SK-N-SH (cell line): ENCODE data around the gene SHROOM4. TPM values are rescaled to one million over a fixed set of nuclear protein-coding genes. Genes with fewer than 3 reads are reported as not detected.

Source experiments
- CTCF ChIA-PET: fragments of 300-600, 350-600 bp; formaldehyde crosslinking; extraction: SDS; loops from one replicate; lab custom pipeline; 2021; lab: Yijun Ruan, JAX
- POLR2A ChIA-PET: fragments of 350-600 bp; sonication (Branson Sonifier 250); formaldehyde crosslinking; extraction: SDS; loops from one replicate; lab custom pipeline; 2020; ENCODE audit warnings: antibody characterized with exemption, inconsistent platforms; lab: Yijun Ruan, JAX
- DNase-seq: peaks from one replicate; pipeline ENCODE4 v3.0.0; 2012
- H2AFZ ChIP-seq: fragments of 200-600 bp; sonication (generic); 2 replicates; pipeline ENCODE4 v1.8.1; 2016; ENCODE audit warnings: antibody characterized with exemption, mild to moderate bottlenecking, low read depth
- H3F3A ChIP-seq: fragments of 200-600 bp; sonication (generic); replicated peaks from 2 replicates; pipeline ENCODE3; 2016; ENCODE audit warnings: antibody characterized with exemption, mild to moderate bottlenecking; ENCODE audit not compliant: insufficient read depth
- H3K27ac ChIP-seq, 2 experiments: fragments of 200-500 bp in 1 of 2; fragments of 200-600 bp in 1 of 2; sonication (Bioruptor generic) in 1 of 2; sonication (generic), shearing (Covaris generic) in 1 of 2; 2 replicates each; pipeline versions ENCODE4 v1.5.1 to v1.6.1; 2014 to 2016; ENCODE audit warnings: low read depth in 2 of 2, inconsistent platforms in 1 of 2, low read length in 1 of 2, mild to moderate bottlenecking in 1 of 2, mixed read lengths in 1 of 2
- H3K27me3 ChIP-seq: fragments of 200-600 bp; sonication (generic), shearing (Covaris generic); 2 replicates; pipeline ENCODE4 v1.6.1; 2016; ENCODE audit warnings: mixed run types; ENCODE audit not compliant: insufficient read depth
- H3K36me3 ChIP-seq, 2 experiments: fragments of 200-500 bp in 1 of 2; fragments of 200-600 bp in 1 of 2; sonication (Bioruptor generic) in 1 of 2; sonication (generic) in 1 of 2; replicated peaks in 1 of 2; 2 replicates each; pipeline versions ENCODE3 to v1.5.1; 2014 to 2016; ENCODE audit warnings: low read length in 1 of 2, mild to moderate bottlenecking in 1 of 2; ENCODE audit not compliant: insufficient read depth in 2 of 2, control insufficient read depth in 1 of 2
- H3K4me1 ChIP-seq, 2 experiments: fragments of 200-500 bp in 1 of 2; fragments of 200-600 bp in 1 of 2; sonication (Bioruptor generic) in 1 of 2; sonication (generic), shearing (Covaris generic) in 1 of 2; 2 replicates each; pipeline versions ENCODE4 v1.5.1 to v1.6.1; 2014 to 2016; ENCODE audit warnings: low read depth in 1 of 2, low read length in 1 of 2, mixed run types in 1 of 2; ENCODE audit not compliant: insufficient read depth in 2 of 2, control insufficient read depth in 1 of 2
- H3K4me2 ChIP-seq: fragments of 200-600 bp; sonication (generic), shearing (Covaris generic); 2 replicates; pipeline ENCODE4 v1.6.1; 2017; ENCODE audit warnings: mixed run types
- H3K4me3 ChIP-seq, 2 experiments: fragments of 200-500 bp in 1 of 2; fragments of 200-600 bp in 1 of 2; sonication (Bioruptor generic) in 1 of 2; sonication (generic), shearing (Covaris generic) in 1 of 2; 2 replicates each; pipeline versions ENCODE4 v1.5.1 to v1.8.1; 2014 to 2016; ENCODE audit warnings: low read depth in 2 of 2, inconsistent platforms in 1 of 2, low read length in 1 of 2, mild to moderate bottlenecking in 1 of 2, mixed read lengths in 1 of 2, moderate library complexity in 1 of 2
- H3K79me2 ChIP-seq: fragments of 200-600 bp; sonication (generic); 2 replicates; pipeline ENCODE4 v1.8.1; 2017; ENCODE audit warnings: mild to moderate bottlenecking; ENCODE audit not compliant: insufficient read depth
- H3K9ac ChIP-seq: fragments of 200-600 bp; sonication (generic); 2 replicates; pipeline ENCODE4 v1.6.1; 2017; ENCODE audit warnings: mixed run types
- H3K9me2 ChIP-seq: fragments of 200-600 bp; sonication (generic); 2 replicates; pipeline ENCODE4 v1.6.1; 2017; ENCODE audit warnings: mixed run types
- H3K9me3 ChIP-seq: fragments of 200-600 bp; sonication (generic); 2 replicates; pipeline ENCODE4 v1.6.1; 2017; ENCODE audit warnings: mixed run types, mild to moderate bottlenecking, moderate library complexity
- H4K20me1 ChIP-seq: fragments of 200-600 bp; sonication (generic); 2 replicates; pipeline ENCODE4 v1.6.1; 2017; ENCODE audit warnings: mild to moderate bottlenecking, mixed run types; ENCODE audit not compliant: insufficient read depth
- CHD2 ChIP-seq: fragments of 150-350 bp; IDR thresholded peaks from 2 replicates; pipeline ENCODE4 v1.6.1; 2018; ENCODE audit warnings: low read length; ENCODE audit not compliant: partially characterized antibody
- EP300 ChIP-seq, 2 experiments: IDR thresholded peaks; 2 replicates each; pipeline versions ENCODE4 v1.4.0 to v1.6.1; 2012; ENCODE audit warnings: borderline replicate concordance in 1 of 2, low read depth in 1 of 2, low read length in 1 of 2
- FOSL2 ChIP-seq: IDR thresholded peaks from 2 replicates; pipeline ENCODE4 v1.4.0; 2012; ENCODE audit warnings: low read depth, mild to moderate bottlenecking, moderate library complexity, borderline replicate concordance
- FOXM1 ChIP-seq: IDR thresholded peaks from 2 replicates; pipeline ENCODE4 v1.4.0; 2012; ENCODE audit warnings: low read depth, mild to moderate bottlenecking
- GATA2 ChIP-seq: sonication (generic); formaldehyde crosslinking; IDR thresholded peaks from 2 replicates; pipeline ENCODE4 v1.5.0; 2020; ENCODE audit warnings: mild to moderate bottlenecking, missing genetic modification reagents
- JUND ChIP-seq: IDR thresholded peaks from 2 replicates; pipeline ENCODE4 v1.4.0; 2012
- RCOR1 ChIP-seq: fragments of 150-350 bp; IDR thresholded peaks from 2 replicates; pipeline ENCODE4 v1.6.1; 2017; ENCODE audit warnings: antibody characterized with exemption, low read length
- SIN3A ChIP-seq: IDR thresholded peaks from 2 replicates; pipeline ENCODE4 v1.6.1; 2012; ENCODE audit warnings: low read depth, mild to moderate bottlenecking, low read length, moderate library complexity, borderline replicate concordance
- WGBS: methylation state at CpG from one replicate; pipeline ENCODE4 v1.1.6; 2017; ENCODE audit warnings: low lambda C conversion rate; 5-methylcytosine and 5-hydroxymethylcytosine counted together
- polyA plus RNA-seq, 3 experiments: library from polyadenylated mRNA; depleted of rRNA; stranded (reverse); fragments of >200 nt; gene quantifications; 2 replicates each; pipeline ENCODE4 v1.2.3, GENCODE V29; 2012
- TF ChIP-seq, protein P1 (sequence below): IDR thresholded peaks from 2 replicates; pipeline ENCODE4 v1.4.0; 2012; ENCODE audit warnings: low read depth, borderline replicate concordance
- TF ChIP-seq, protein P2 (sequence below): IDR thresholded peaks from 2 replicates; pipeline ENCODE4 v1.4.0; 2012; ENCODE audit warnings: low read depth, borderline replicate concordance

The SHROOM4 gene
- polyA plus RNA-seq, 1 of the 3 experiments (the other 2 are of a cell fraction), result 0.31 TPM

DNA sequence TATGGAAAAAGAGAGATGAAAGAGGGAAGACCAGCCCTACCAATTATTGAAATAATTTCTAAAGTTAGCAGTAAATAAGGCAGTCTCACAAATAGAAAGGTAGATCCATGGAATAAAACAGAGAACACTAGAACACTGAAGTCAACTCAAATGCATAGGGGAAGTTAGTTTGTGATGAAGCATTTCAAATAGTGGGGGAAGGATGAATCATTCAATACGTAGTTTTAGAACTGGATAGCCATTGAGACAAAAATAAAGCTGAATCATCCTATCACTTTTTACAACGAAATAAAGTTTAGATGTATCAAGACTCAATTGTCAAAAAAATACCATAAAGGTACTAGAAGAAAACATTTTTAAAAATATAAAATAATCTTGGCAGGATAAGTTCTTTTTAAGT, 200.1 kb downstream of the SHROOM4 start:
- CTCF ChIA-PET, result no interaction called here
- no peak for DNase-seq

DNA sequence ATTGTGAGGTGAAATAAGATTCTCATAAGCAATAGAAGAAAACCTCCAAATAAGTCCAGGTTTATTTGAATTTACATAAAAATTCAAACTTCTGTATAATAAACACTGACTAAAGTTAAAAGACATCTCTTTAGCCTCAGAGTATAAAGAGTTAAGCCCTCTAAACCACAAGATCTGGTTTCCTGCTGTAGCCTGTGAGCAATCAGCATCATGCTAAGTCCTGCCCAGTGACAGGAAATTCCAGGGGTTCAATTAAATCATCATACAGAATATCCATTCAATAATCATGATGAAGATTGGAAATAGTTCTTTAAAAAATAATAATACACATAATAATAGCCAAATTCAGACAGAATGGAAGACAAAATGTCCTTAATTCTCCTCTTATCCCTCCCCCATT, 204.2 kb downstream of the SHROOM4 start:
- Histone ChIP-seq H3K4me1 (no peaks in the 10 kb centered on the region), H3K36me3 (no peaks in the 10 kb centered on the region), H3K27me3 (no peaks in the 10 kb centered on the region), H3K9ac (no peak overlapping the region), H3K27ac (no peak overlapping the region), H3K4me3 (no peak overlapping the region), H2AFZ (no peak overlapping the region), H3K9me3 (no peaks in the 10 kb centered on the region), H3K79me2 (no peaks in the 10 kb centered on the region), H3F3A (no peaks in the 10 kb centered on the region), H3K4me2 (no peak overlapping the region), H3K9me2 (no peaks in the 10 kb centered on the region), H4K20me1 (no peaks in the 10 kb centered on the region)
- TF ChIP-seq EP300 (IDR thresholded peaks at IDR 0.05; ENCODE audit: borderline replicate concordance in 1 of 2, low read depth in 1 of 2, low read length in 1 of 2) (no peak), GATA2 (no peak)
- no peak for DNase-seq
- ChIA-PET POLR2A (no interaction called here), CTCF (no interaction called here)

More for the DNA sequence above, 200.1 kb downstream of the SHROOM4 start:
- Histone ChIP-seq H3F3A (no peaks in the 10 kb centered on the region), H3K27ac (no peak overlapping the region), H3K79me2 (no peaks in the 10 kb centered on the region), H2AFZ (no peak overlapping the region), H3K4me3 (no peak overlapping the region), H3K4me2 (no peak overlapping the region), H4K20me1 (no peaks in the 10 kb centered on the region), H3K27me3 (no peaks in the 10 kb centered on the region), H3K4me1 (peaks cover 0 to 4% of the 10 kb centered on the region in 2 experiments; a peak in 1 of 4 replicates), H3K9ac (no peak overlapping the region), H3K9me2 (no peaks in the 10 kb centered on the region), H3K9me3 (no peaks in the 10 kb centered on the region), H3K36me3 (no peaks in the 10 kb centered on the region)
- WGBS, result 10% methylated on average over 2 of the region's 2 CpGs
- POLR2A ChIA-PET, result no interaction called here
- TF ChIP-seq FOXM1, result no peak
- no peak for TF ChIP-seq EP300 (IDR thresholded peaks at IDR 0.05; ENCODE audit: borderline replicate concordance in 1 of 2, low read depth in 1 of 2, low read length in 1 of 2)
- TF ChIP-seq SIN3A, result no peak
- no peak for TF ChIP-seq RCOR1
- no peak for TF ChIP-seq JUND
- TF ChIP-seq, protein P1, sequence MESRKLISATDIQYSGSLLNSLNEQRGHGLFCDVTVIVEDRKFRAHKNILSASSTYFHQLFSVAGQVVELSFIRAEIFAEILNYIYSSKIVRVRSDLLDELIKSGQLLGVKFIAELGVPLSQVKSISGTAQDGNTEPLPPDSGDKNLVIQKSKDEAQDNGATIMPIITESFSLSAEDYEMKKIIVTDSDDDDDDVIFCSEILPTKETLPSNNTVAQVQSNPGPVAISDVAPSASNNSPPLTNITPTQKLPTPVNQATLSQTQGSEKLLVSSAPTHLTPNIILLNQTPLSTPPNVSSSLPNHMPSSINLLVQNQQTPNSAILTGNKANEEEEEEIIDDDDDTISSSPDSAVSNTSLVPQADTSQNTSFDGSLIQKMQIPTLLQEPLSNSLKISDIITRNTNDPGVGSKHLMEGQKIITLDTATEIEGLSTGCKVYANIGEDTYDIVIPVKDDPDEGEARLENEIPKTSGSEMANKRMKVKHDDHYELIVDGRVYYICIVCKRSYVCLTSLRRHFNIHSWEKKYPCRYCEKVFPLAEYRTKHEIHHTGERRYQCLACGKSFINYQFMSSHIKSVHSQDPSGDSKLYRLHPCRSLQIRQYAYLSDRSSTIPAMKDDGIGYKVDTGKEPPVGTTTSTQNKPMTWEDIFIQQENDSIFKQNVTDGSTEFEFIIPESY, result no peak
- TF ChIP-seq, protein P2, sequence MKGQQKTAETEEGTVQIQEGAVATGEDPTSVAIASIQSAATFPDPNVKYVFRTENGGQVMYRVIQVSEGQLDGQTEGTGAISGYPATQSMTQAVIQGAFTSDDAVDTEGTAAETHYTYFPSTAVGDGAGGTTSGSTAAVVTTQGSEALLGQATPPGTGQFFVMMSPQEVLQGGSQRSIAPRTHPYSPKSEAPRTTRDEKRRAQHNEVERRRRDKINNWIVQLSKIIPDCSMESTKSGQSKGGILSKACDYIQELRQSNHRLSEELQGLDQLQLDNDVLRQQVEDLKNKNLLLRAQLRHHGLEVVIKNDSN, result no peak

DNA sequence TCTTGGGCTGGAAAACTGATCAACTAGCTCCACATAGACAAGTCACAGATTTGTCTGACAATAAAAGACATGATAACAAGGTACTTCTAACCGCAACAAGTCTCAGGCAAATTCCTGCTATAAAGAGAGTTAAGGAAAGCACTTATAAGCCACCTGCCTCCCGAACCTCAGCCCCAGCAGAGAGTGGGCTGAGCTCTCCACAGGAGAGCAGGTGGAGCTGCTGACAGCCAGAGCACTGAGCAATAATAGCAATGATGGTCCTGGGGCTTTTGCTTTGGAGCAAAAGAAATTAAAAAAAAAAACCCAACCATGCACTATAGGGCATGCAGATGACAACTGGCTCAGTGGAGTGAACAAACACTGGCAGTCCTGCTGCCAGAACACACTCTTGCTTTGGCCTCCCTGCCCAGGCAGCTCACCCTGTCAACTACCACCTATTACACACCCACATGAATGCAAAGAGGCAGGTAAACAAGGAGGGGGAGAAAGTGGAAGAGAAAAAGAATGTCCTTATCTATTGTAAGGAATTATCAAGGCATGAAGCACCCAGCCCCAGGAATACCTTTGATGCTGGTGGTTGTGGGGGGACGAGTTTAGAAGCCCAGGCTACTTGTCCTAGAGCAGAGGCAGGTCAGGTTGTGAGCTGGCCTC, 207.6 kb downstream of the SHROOM4 start:
- no peaks in the 10 kb centered on the region for H3K36me3 ChIP-seq
- DNase-seq, result no peak
- H3F3A ChIP-seq, result no peaks in the 10 kb centered on the region
- 13% methylated on average over 3 of the region's 3 CpGs for WGBS
- H3K4me2 ChIP-seq, result no peak overlapping the region
- no peak overlapping the region for H3K27ac ChIP-seq
- no peak overlapping the region for H2AFZ ChIP-seq
- H3K9ac ChIP-seq, result no peak overlapping the region
- H3K9me2 ChIP-seq, result no peaks in the 10 kb centered on the region
- no peaks in the 10 kb centered on the region for H3K27me3 ChIP-seq
- TF ChIP-seq SIN3A, result no peak
- no peak for TF ChIP-seq FOSL2
- TF ChIP-seq CHD2, result no peak
- no peaks in the 10 kb centered on the region for H3K4me1 ChIP-seq
- POLR2A ChIA-PET, result no interaction called here
- no peaks in the 10 kb centered on the region for H3K9me3 ChIP-seq
- CTCF ChIA-PET, result no interaction called here
- no peak overlapping the region for H3K4me3 ChIP-seq
- H4K20me1 ChIP-seq, result no peaks in the 10 kb centered on the region
- H3K79me2 ChIP-seq, result no peaks in the 10 kb centered on the region
